ENCODE results near the gene NR1H3.
"Not testable (repeated sequence)": the region's sequence is repeated elsewhere in the genome, so short reads cannot be mapped to it uniquely, and the experiment has no call there.

Gene NR1H3

DNA sequence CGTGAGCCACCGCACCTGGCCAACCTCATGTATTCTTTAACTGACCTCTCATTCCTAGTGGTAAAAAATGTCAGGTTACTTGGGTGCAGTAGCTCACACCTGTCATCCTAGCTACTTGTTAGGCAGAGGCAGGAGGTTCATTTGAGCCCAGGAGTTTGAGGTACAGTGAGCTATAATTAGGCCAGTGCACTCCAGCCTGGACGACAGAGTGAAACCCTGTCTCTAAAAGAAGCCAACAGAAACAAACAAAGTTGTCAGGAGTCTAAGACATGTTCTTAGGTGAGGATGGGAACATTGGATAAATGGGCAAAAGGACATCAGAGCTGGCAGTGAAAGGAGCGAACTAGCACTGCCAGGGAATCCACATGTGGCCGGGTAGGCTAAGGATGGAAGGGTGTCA lies 30.3 kb downstream of the NR1H3 start:
- no peak overlapping the region for H3K4me3 ChIP-seq (ENCODE audit: low read length)
- no peak for TF ChIP-seq ZNF274 (IDR thresholded peaks at IDR 0.05; ENCODE audit: low read depth, low read length)

DNA sequence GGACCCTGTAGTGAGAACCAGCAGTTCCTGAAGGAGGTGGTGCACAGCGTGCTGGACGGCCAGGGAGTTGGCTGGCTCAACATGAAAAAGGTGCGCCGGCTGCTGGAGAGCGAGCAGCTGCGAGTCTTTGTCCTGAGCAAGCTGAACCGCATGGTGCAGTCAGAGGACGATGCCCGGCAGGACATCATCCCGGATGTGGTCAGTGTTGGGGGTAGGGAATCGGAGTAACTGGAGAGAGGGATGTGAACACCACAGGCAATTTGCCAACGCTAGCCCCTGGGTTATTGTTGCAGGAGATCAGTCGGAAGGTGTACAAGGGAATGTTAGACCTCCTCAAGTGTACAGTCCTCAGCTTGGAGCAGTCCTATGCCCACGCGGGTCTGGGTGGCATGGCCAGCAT lies 32.1 kb downstream of the NR1H3 start:
- H3K4me3 ChIP-seq (ENCODE audit: low read length) = no peak overlapping the region
- no peak for TF ChIP-seq ZNF274 (IDR thresholded peaks at IDR 0.05; ENCODE audit: low read depth, low read length)

DNA sequence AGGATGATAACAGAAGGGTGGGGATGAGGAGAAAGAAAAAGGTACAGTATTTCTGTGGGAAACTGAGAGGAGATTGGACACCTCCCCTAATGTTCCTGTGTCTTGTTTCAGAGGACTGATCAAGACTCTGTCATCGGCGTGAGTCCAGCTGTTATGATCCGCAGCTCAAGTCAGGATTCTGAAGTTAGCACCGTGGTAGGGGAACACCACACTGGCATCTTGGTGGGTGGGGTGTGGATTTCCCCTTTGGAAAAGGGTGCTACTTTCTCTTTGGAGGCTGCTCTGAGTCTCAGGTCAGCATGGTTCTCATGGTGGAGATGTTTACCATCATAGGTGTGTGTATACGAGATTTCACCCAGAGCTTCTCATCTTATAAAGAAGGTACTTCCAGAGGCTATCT lies 37.6 kb downstream of the NR1H3 start:
- H3K4me3 ChIP-seq (ENCODE audit: low read length) = no peak overlapping the region
- TF ChIP-seq ZNF274 (IDR thresholded peaks at IDR 0.05; ENCODE audit: low read depth, low read length) = no peak

DNA sequence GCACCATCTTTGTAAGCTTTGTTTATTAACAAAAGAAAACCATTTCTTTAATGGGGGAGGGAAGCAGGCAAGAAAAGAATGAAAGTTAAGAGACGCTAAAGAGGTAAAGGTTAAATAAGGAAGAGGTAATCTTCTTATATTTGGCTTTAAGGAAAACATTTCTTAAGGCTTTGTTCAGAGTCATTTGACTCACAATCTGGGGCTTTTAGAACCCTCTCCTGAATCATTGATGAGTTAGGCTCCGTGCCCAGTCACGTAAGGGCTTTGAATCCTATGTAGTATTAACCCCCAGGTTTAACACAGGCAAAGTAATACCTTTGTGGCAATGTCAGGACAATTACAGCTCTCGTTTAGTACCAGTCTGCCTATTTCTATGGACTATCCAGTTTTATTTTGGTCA lies 38.2 kb downstream of the NR1H3 start:
- TF ChIP-seq ZNF274 (IDR thresholded peaks at IDR 0.05; ENCODE audit: low read depth, low read length) = no peak
- no peak overlapping the region for H3K4me3 ChIP-seq (ENCODE audit: low read length)

DNA sequence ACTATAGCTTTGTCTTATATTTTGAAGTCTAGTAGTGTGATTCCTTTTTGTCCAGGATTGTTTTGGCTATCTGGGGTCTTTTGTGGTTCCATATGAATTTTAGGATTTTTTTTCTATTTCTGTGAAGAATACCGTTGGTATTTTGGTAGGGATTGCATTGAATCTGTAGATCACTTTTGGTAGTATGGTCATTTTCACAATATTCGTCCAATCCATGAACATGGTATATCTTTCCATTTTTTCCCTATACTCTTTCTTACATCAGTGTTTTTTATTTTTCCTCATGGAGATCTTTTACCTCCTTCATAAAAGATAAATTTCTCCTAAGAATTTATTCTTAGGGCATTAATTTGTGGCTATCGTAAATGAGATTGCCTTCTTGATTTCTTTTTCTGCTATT lies 41.3 kb downstream of the NR1H3 start:
- TF ChIP-seq ZNF274 (IDR thresholded peaks at IDR 0.05; ENCODE audit: low read depth, low read length) = no peak
- no peak overlapping the region for H3K4me3 ChIP-seq (ENCODE audit: low read length)

DNA sequence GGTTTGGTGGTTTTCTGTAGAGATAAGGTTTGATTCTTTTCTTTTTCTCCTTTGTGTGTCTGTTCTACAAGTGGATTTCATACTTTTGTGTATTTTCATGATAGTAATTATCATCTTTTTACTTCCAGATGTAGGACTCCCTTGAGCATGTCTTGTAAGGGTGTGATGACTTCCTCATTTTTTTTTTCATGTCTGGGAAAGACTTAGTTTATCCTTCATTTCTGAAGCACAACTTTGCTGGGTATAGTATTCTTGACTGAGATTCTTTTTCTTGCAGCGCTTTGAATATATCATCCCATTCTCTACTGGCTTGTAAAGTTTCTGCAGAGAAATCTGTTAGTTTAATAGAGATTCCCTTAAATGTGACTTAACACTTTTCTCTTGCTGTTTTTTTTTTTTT lies 45.1 kb downstream of the NR1H3 start:
- H3K4me3 ChIP-seq (ENCODE audit: low read length) = no peak overlapping the region
- TF ChIP-seq ZNF274 (IDR thresholded peaks at IDR 0.05; ENCODE audit: low read depth, low read length) = no peak

DNA sequence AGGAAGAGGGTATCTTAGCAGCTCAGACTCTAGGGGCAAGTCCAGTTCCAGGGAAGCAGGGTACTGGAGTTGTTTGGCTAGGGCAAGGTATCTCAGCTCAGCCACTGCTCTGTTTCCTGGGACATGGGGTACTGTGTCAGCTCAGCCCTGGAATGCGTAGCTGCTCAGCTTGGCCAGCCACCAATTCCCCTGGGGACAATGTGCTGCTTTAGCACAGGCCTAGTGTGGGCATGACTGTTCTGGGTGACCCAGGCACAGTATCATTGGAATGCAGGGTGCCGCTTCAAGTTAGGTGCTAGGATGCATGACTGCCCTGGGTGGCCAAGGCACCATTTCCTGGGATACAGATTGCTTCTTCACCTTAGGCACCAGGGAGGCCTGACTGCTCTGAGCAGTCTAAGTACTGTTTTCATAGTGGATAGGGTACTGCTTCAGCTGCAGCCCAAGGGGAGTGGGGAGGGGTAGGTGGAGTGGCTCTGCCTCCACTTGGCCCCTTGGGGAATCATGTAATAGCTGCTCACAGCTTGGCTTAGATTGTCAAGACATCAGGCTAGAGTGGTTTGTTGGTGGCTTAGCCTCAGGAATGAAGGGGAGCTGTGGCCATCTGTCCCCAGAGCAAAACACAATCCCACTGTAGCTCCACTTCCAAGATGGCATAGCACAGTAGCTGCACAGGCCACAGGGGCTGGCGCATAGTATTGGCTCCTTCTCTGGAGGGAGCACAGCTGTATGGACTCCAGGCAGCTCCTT lies 48.1 kb downstream of the NR1H3 start:
- H3K4me3 ChIP-seq (ENCODE audit: low read length) = no peak overlapping the region
- TF ChIP-seq ZNF274 (IDR thresholded peaks at IDR 0.05; ENCODE audit: low read depth, low read length) = no peak

DNA sequence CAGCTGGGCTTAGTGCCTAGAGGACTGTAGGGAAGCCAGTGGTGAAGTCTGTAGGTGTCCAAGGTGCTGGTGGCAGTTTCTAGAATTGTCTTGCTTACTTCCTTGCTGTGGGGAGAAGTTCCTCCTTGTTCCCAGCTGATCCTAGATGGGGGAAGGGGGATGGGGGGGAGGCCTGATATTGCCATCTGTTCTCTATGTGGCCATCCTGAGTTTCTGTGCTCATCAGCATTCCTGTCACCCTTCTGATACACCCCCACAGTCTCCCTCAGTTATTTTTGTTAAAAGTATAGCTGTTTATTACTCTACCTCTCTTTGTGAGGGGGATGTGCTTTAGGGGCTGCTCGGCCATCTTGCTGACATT lies 48.7 kb downstream of the NR1H3 start:
- no peak overlapping the region for H3K4me3 ChIP-seq (ENCODE audit: low read length)
- TF ChIP-seq ZNF274 (IDR thresholded peaks at IDR 0.05; ENCODE audit: low read depth, low read length) = no peak

DNA sequence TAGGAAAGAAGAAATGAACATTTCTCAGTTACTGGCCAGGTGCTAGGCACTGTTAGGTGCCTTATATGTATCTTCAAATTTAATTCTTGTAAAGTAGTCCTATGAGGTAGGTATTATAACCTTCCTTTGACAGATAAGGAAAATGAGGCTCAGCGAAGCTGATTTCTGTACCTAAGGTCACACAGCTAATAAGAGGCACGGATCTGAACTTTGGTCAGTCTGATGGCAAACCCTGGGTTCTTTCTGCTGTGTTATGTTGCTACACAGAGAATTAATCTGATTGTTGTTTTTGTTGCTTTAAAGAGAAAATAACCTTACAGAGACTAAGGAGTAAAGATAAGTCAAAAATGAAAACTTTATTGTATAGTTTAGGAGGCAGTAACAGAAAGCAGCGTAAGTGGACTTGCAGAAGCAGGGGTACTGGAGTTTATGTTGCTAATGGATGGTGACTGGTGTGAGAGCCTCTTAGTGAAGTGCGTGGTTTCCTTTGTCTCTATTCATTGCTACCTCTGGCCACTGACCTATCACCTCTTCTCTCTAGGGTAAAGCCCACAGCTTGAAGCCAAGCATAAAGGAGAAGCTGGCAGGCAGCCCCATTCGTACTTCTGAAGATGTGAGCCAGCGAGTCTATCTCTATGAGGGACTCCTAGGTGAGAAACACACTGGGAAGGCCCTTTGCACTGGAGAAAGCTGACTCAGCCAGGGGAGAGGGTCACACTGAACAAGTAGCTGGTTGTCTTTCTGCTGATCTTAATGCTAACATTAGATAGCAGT lies 50.4 kb downstream of the NR1H3 start:
- TF ChIP-seq ZNF274 (IDR thresholded peaks at IDR 0.05; ENCODE audit: low read depth, low read length) = no peak
- no peak overlapping the region for H3K4me3 ChIP-seq (ENCODE audit: low read length)

DNA sequence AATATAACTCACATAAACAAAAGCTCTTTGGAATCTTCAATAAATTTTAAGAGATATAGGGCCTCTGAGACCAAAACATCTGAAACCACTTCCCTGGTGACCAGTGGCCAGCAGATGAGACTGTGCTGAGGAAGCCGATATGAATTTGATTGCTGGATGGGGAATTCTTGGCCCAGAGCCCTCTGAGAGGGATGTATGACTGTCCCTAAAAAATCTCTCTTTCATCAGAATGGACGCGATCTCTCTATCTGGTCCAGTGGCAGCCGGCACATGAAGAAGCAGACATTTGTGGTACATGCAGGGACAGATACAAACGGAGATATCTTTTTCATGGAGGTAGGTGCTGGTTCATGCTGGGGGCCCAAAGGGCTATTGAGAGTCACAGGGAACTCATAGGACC lies 57.2 kb downstream of the NR1H3 start:
- H3K4me3 ChIP-seq (ENCODE audit: low read length) = no peak overlapping the region
- TF ChIP-seq ZNF274 (IDR thresholded peaks at IDR 0.05; ENCODE audit: low read depth, low read length) = no peak

DNA sequence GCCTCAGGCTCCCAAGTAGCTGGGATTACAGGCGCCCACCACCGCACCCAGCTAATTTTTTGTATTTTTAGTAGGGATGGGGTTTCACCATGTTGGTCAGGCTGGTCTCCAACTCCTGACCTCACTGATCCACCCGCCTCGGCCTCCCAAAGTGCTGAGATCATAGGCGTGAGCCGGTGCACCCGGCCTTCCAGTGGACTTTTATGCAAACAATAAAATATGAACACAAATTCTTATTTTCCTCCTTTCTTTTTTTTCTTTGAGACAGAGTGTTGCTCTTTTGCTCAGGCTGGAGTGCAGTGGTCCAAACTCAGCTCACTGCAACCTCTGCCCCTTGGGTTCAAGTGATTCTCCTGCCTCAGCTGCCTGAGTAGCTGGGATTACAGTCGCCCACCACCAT lies 58.7 kb downstream of the NR1H3 start:
- H3K4me3 ChIP-seq (ENCODE audit: low read length) = not testable (repeated sequence)

DNA sequence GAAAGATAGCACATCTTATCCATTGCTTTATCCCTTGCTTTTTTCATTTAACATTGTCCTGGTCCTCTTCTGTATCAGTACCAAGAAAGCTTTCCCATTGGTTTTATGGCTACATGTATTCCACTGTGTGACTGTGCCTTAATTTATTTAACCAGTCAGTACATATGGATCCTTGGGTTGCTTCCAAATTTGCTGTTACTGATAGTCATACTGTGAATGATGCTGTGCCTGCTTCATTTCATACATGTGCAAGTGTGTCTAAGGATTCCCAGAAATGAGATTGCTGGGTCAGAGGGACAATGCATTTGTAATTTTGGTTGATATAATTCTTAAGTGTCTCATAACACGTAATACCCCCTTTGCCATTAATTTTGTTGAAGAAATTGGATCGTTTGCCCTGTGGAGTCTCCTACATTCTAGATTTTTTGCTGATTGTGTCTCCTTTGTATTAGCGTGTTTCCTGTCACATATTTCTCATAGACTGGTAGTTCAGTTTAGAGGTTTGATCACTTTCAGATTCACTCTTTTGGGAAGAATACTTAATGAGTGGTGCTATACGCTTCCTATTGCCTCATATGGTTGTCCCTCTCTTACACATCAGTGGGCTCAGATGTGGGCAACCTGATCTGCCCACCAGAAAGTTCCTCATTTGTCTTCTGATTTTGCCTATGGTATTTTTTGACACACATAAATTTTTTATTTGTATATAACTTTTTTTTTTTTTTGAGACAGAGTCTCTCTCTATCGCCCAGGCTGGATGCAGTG lies 59.5 kb downstream of the NR1H3 start:
- no peak for TF ChIP-seq ZNF274 (IDR thresholded peaks at IDR 0.05; ENCODE audit: low read depth, low read length)
- no peak overlapping the region for H3K4me3 ChIP-seq (ENCODE audit: low read length)

DNA sequence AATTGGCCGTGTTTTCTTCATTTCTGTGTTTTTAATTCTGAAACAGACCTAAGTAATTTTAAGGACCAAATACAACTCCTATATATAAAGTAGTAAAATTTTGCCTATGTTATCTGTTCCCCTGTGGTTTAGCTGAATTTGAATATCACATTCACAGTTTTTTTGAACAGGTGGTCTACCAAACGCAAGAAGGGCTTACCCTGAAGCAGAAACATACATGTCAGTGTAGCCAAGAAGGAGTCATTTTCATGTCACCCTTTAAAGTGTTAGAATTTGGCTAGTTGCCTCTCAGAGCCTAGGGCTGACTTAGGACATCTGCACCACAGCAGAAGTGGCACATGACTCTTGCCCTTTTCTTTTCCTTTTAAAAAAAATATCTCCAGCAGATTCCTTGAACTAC lies 60.4 kb downstream of the NR1H3 start:
- no peak for TF ChIP-seq ZNF274 (IDR thresholded peaks at IDR 0.05; ENCODE audit: low read depth, low read length)
- no peak overlapping the region for H3K4me3 ChIP-seq (ENCODE audit: low read length)
